Liver (tissue), 9 donors: ENCODE measurements around the gene NOXRED1. TPM values are rescaled to one million over a fixed set of nuclear protein-coding genes. Genes with fewer than 3 reads are reported as not detected.

Experiments used
- DNase-seq: peaks from one replicate; pipeline ENCODE4 v3.0.0-alpha.2; 2017; ENCODE audit warnings: low spot score
- H3K27ac ChIP-seq, 2 donors: one replicate each; pipeline ENCODE4 v1.7.0; 2013; ENCODE audit warnings: inconsistent platforms in 2 of 2, low read length in 2 of 2, control low read depth in 1 of 2, low read depth in 1 of 2, mild to moderate bottlenecking in 1 of 2
- H3K27me3 ChIP-seq, 4 donors: one replicate each; pipeline versions ENCODE4 v1.6.1 to v1.7.0; 2013; ENCODE audit warnings: low read length in 3 of 4, inconsistent platforms in 1 of 4, mild to moderate bottlenecking in 1 of 4, moderate library complexity in 1 of 4; ENCODE audit not compliant: control insufficient read depth in 4 of 4, insufficient read depth in 4 of 4
- H3K36me3 ChIP-seq, 4 donors: one replicate each; pipeline versions ENCODE4 v1.6.1 to v1.7.0; 2013; ENCODE audit warnings: low read length in 3 of 4, mild to moderate bottlenecking in 3 of 4, low read depth in 1 of 4, moderate library complexity in 1 of 4; ENCODE audit not compliant: control insufficient read depth in 4 of 4, insufficient read depth in 3 of 4
- H3K4me1 ChIP-seq, 4 donors: one replicate each; pipeline versions ENCODE4 v1.6.1 to v1.7.0; 2013; ENCODE audit warnings: low read length in 3 of 4, mild to moderate bottlenecking in 3 of 4, moderate library complexity in 1 of 4; ENCODE audit not compliant: control insufficient read depth in 4 of 4, insufficient read depth in 4 of 4
- H3K4me3 ChIP-seq, 3 donors: one replicate each; pipeline versions ENCODE4 v1.6.1 to v1.7.0; 2013; ENCODE audit warnings: low read length in 3 of 3, control low read depth in 1 of 3, low read depth in 1 of 3, mild to moderate bottlenecking in 1 of 3
- H3K9ac ChIP-seq, 2 donors: one replicate each; pipeline ENCODE4 v1.7.0; 2013; ENCODE audit warnings: low read length in 2 of 2, mild to moderate bottlenecking in 2 of 2, moderate library complexity in 2 of 2, control low read depth in 1 of 2, low read depth in 1 of 2
- H3K9me3 ChIP-seq, 4 donors: one replicate each; pipeline versions ENCODE4 v1.6.1 to v1.7.0; 2013; ENCODE audit warnings: low read length in 3 of 4; ENCODE audit not compliant: control insufficient read depth in 4 of 4
- ATF3 ChIP-seq: IDR thresholded peaks from 2 replicates; pipeline ENCODE4 v1.6.1; 2016; ENCODE audit warnings: antibody characterized with exemption
- CTCF ChIP-seq: fragments of 150-350 bp; IDR thresholded peaks from 2 replicates; pipeline ENCODE4 v1.5.1; 2017; ENCODE audit warnings: improper control_type of control experiment, low read depth, low read length; ENCODE audit not compliant: missing input control
- EGR1 ChIP-seq, 2 donors: IDR thresholded peaks; 2 replicates each; pipeline ENCODE4 v1.6.1; 2016 to 2018; ENCODE audit warnings: antibody characterized with exemption in 2 of 2, low read depth in 2 of 2
- FOXA1 ChIP-seq: IDR thresholded peaks from 2 replicates; pipeline ENCODE4 v1.6.1; 2016; ENCODE audit warnings: antibody characterized with exemption
- FOXA2 ChIP-seq: IDR thresholded peaks from 2 replicates; pipeline ENCODE4 v1.6.1; 2016; ENCODE audit warnings: antibody characterized with exemption
- GABPA ChIP-seq, 2 donors: IDR thresholded peaks in 1 of 2; conservative IDR thresholded peaks in 1 of 2; 2 replicates each; pipeline ENCODE4 v1.6.1; 2016; ENCODE audit warnings: antibody characterized with exemption in 2 of 2, mild to moderate bottlenecking in 1 of 2, moderate library complexity in 1 of 2
- HNF4A ChIP-seq, 2 donors: conservative IDR thresholded peaks; 2 replicates each; pipeline ENCODE4 v1.6.1; 2016; ENCODE audit warnings: antibody characterized with exemption in 2 of 2, mild to moderate bottlenecking in 2 of 2
- HNF4G ChIP-seq: IDR thresholded peaks from 2 replicates; pipeline ENCODE4 v1.6.1; 2016; ENCODE audit warnings: antibody characterized with exemption
- JUND ChIP-seq, 2 donors: IDR thresholded peaks; 2 replicates each; pipeline ENCODE4 v1.6.1; 2016; ENCODE audit warnings: antibody characterized with exemption in 2 of 2
- MAX ChIP-seq: IDR thresholded peaks from 2 replicates; pipeline ENCODE4 v1.6.1; 2016; ENCODE audit warnings: antibody characterized with exemption
- RAD21 ChIP-seq, 2 donors: IDR thresholded peaks; 2 replicates each; pipeline ENCODE4 v1.6.1; 2016; ENCODE audit warnings: antibody characterized with exemption in 2 of 2, mild to moderate bottlenecking in 2 of 2
- REST ChIP-seq: IDR thresholded peaks from 2 replicates; pipeline ENCODE4 v1.6.1; 2016; ENCODE audit warnings: antibody characterized with exemption, mild to moderate bottlenecking
- RXRA ChIP-seq, 2 donors: IDR thresholded peaks; 2 replicates each; pipeline ENCODE4 v1.6.1; 2017 to 2018; ENCODE audit warnings: antibody characterized with exemption in 2 of 2, mild to moderate bottlenecking in 1 of 2
- SP1 ChIP-seq: IDR thresholded peaks from 2 replicates; pipeline ENCODE4 v1.6.1; 2018; ENCODE audit warnings: antibody characterized with exemption, mild to moderate bottlenecking
- TAF1 ChIP-seq: conservative IDR thresholded peaks from 2 replicates; pipeline ENCODE4 v1.6.1; 2016; ENCODE audit warnings: antibody characterized with exemption, mild to moderate bottlenecking
- YY1 ChIP-seq: IDR thresholded peaks from 2 replicates; pipeline ENCODE4 v1.6.1; 2016; ENCODE audit warnings: antibody characterized with exemption, mild to moderate bottlenecking
- ZBTB33 ChIP-seq: IDR thresholded peaks from 2 replicates; pipeline ENCODE4 v1.6.1; 2016; ENCODE audit warnings: antibody characterized with exemption
- WGBS: extraction: QIAGEN DNeasy Blood & Tissue Kit; methylation state at CpG from one replicate; pipeline ENCODE4 v1.1.7; 2013; 5-methylcytosine and 5-hydroxymethylcytosine counted together
- polyA plus RNA-seq, 2 donors: library from polyadenylated mRNA; stranded (reverse) in 1 of 2; unstranded in 1 of 2; fragments of 200-250 nt in 1 of 2; fragments of >200 nt in 1 of 2; fragmentation: Nextera tagmentation in 1 of 2; extraction: Ambion mirVana in 1 of 2; gene quantifications; one replicate each; pipeline versions ENCODE4 v1.2.1 to v1.2.3, GENCODE V29; 2013 to 2015
- total RNA-seq, 2 donors: library from RNA; depleted of rRNA; stranded (reverse); fragments of >200 nt; gene quantifications; one replicate each; pipeline ENCODE4 v1.2.3, GENCODE V29; 2014
- donor health status: healthy.
- donor health status: healthy.
- donor health status: healthy.
- donor health status: healthy.
- donor health status: healthy.

Gene NOXRED1
- total and polyA plus RNA-seq, 4 donors = 0.06 to 0.50 (median 0.30) TPM

GRCh38 chr14:77347751-77348150 is 75.6 kb downstream of the NOXRED1 start:
- no peak for DNase-seq
- WGBS = 84% methylated on average over 3 of the region's 3 CpGs
- H3K4me3 ChIP-seq = no peak overlapping the region
- H3K9me3 ChIP-seq = no peaks in the 10 kb centered on the region
- H3K27ac ChIP-seq = no peak overlapping the region
- TF ChIP-seq GABPA (IDR thresholded peaks at IDR 0.05 in 1 of 2, conservative IDR thresholded peaks at IDR 0.05 in 1 of 2) (no peak), CTCF (no peak), FOXA2 (no peak), HNF4A (conservative IDR thresholded peaks at IDR 0.05) (no peak), EGR1 (IDR thresholded peaks at IDR 0.05; ENCODE audit: low read depth in 2 of 2) (no peak), YY1 (no peak), TAF1 (no peak), FOXA1 (no peak), MAX (no peak), RAD21 (IDR thresholded peaks at IDR 0.05) (no peak), ZBTB33 (no peak), ATF3 (no peak), SP1 (no peak), HNF4G (no peak), REST (no peak)
- no peak overlapping the region for H3K9ac ChIP-seq
- H3K4me1 ChIP-seq = peaks cover 0 to 1% (median 0%) of the 10 kb centered on the region in 4 donors
- H3K27me3 ChIP-seq = no peaks in the 10 kb centered on the region
- H3K36me3 ChIP-seq = peaks cover 0 to 5% (median 2%) of the 10 kb centered on the region in 4 donors

- H3K4me1 ChIP-seq = no peaks in the 10 kb centered on the region
- no peaks in the 10 kb centered on the region for H3K27me3 ChIP-seq
- no peaks in the 10 kb centered on the region for H3K9me3 ChIP-seq
- DNase-seq = no peak
- peaks cover 2 to 15% (median 6%) of the 10 kb centered on the region in 4 donors for H3K36me3 ChIP-seq
- no peak overlapping the region for H3K27ac ChIP-seq
- no peak for TF ChIP-seq ATF3
- TF ChIP-seq HNF4A (conservative IDR thresholded peaks at IDR 0.05) = no peak
- TF ChIP-seq MAX = no peak
- no peak for TF ChIP-seq TAF1
- no peak for TF ChIP-seq GABPA (IDR thresholded peaks at IDR 0.05 in 1 of 2, conservative IDR thresholded peaks at IDR 0.05 in 1 of 2)
- TF ChIP-seq JUND (IDR thresholded peaks at IDR 0.05) = no peak
- no peak for TF ChIP-seq CTCF
- no peak for TF ChIP-seq FOXA2
- TF ChIP-seq YY1 = no peak
- TF ChIP-seq ZBTB33 = no peak
- no peak for TF ChIP-seq RXRA (IDR thresholded peaks at IDR 0.05)
- no peak overlapping the region for H3K9ac ChIP-seq
- WGBS = 76% methylated on average over 2 of the region's 2 CpGs
- H3K4me3 ChIP-seq = no peak overlapping the region
These were observed 76.8 kb downstream of the NOXRED1 start for GRCh38 chr14:77346495-77346894.
